Stimulated activated CD8-positive, alpha-beta memory T cell treated with anti-CD3 and anti-CD28 coated beads, Interleukin-15, amount 100 ng/mL, for 4 hours (primary cell): ENCODE results near the gene PIGR.

Experiments used
- DNase-seq, 2 donors: peaks; one replicate each; pipeline ENCODE4 v3.0.0-alpha.2; 2020; ENCODE audit warnings: low read depth in 2 of 2

PIGR gene

DNA sequence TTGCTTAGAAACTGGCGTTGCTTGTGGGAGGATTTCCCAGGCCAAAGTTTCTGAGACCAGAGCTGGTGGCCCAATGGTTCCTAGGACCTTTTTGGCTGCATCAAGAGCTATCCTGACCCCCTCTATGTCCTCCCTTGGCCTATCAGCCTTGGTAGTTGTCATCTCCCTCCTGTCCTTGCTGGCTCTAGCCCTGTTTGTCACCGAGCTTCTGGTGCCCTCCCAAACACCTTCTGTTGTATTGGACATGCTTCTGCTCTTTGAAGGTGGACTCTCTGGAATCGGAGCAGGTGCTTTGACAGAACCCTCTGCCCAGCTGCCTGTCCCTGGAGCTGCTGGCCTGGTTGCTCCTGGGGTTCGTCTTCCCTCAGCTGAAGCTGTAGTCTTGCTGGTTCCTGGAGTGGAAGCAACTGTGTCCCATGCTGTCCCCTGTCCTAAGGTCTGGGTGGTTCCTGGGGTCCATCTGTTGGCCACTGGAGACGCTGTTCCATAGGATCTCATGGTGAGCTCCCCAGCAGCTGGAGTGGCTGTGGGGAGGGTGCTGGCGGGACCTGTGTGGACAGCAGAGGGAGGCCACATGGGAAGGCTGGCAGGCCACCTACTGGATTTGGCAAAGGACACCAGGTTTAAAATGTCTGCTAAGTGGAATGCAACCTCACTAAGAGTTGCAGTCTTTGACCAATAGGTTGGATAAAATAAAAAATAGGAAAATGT lies 14.6 kb upstream of the PIGR start:
- no peak for DNase-seq

GRCh38 chr1:206958144-206958543 lies 11.9 kb upstream of the PIGR start:
- DNase-seq, result no peak

DNA sequence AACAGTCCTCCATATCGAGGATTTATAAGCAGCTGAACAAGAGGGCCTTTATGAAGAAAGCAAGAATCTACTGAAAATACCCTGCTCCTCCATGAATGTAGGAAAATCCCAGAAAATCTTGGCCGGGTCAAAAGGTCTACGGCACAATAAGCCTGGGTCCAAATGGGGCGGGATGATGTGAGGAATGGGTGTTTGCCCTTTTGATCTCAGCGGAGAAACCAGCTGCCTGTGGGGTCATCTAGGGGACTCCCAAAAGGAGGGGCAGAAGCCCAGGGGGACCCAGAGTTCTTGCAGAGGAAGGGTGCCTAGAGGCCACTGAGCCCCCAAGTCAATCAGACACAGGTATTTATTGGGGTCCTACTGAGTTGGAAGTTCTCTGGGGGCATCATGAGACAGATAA lies 11.4 kb upstream of the PIGR start:
- DNase-seq, result no peak

DNA sequence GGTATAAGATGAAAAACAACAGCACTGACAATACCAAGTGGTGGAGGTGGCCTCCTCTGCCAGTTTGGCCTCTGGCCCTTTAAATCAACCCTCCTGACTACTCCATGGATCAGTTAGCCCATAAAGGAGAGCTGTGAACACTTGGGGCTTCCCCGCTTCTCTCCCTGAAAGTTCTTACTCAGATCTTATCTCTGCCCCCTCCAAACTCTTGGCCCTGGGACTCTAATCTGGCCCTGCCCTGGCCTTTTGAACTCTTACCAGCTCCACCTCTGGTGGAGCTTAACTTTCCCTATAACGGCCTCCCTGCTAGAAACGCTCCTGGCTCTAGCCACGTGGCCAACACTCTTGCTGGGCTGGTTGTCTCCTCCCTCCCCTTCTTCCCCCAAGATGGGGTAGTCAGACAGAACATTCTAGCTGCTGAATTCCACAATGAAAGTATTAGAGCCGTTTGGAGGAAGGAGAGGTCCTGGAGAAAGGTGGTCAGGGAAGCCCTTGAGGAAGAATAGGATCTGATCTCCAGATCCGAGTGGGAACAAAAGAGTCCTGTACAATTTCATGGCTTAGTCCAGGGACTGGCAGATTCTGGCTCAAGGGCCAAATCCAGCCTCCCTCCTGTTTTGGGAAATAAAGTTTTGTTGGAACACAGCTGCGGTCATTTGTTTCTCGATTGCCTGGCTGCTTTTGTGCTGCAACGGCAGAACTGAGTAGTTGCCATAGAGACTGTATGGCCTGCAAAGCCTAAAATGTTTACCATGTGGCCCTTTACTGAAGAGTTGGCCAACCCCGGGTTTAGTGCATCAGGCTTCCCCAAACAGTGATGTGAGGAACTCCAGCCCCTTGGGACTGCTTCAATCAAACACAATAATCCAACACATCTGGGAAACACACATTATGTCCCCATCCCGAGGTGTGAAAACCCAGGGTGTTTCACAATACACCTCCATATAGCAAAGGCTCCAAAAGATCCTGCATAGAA lies 9.5 kb upstream of the PIGR start:
- no peak for DNase-seq

DNA sequence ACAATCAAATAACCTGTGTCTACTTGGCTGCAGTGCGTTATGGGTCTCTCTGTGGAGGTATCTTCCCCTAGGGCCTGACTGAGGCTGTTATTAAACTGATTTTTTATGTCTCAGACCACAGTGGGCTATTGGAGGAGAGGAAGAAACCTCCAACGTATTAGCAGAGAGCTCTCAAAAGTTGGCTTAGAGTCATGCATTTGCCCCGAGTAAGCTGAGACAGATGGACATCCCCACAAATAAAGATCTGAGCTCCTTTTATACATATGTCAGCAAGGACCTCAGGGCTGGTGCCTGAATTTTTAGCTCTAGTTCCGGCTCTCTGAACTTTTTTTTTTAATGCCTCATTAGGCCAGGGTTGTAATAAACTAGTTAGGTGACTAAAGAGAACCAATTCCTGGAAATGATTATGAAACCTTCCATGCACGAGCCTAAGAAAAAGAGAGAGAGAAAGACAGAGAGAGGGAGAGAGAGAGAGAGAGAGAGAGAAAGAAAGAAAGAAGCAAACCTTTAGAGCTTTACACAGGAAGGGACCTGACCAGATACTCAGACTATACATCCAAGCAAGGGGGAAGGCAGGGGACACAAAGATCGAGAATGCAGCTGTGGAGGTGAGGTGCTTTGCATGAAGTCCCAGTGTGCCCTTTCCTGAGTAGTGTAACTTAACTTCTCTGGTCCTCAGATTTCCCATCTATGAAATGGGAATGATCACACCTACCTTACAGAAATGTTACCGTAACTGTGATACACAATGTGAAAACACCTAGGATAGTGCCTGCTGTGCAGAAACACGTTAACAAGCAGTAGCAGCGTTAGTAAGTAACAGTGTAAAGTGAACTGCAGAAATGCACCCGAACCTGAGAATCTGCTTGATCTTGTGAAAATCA lies 8.4 kb upstream of the PIGR start:
- DNase-seq, result no peak

- DNase-seq, result no peak
Observed at GRCh38 chr1:206953626-206954025, 7.4 kb upstream of the PIGR start.

GRCh38 chr1:206953126-206953525 lies 6.9 kb upstream of the PIGR start:
- DNase-seq, result no peak

DNA sequence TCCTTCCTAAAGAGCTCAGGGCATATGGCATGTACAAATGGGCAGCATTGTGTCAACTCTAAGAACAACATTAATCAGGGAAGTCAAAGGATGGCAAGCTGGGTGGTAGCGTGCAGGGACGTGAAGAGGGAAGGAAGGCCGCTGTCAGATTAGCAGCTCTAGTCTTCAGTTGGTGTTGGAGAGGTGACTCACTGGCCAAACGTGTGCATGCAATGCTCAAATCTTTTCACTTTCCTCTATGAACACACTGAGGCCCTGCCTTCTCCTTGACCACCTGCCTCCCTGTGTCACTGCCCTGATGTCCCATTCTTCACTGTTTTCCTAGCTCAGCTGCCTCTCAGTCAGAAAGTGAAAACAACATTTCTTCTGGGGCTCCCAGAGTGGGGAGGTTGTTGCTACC lies 5.9 kb upstream of the PIGR start:
- no peak for DNase-seq

- no peak for DNase-seq
Observed at GRCh38 chr1:206951318-206952100, 5.2 kb upstream of the PIGR start.

DNA sequence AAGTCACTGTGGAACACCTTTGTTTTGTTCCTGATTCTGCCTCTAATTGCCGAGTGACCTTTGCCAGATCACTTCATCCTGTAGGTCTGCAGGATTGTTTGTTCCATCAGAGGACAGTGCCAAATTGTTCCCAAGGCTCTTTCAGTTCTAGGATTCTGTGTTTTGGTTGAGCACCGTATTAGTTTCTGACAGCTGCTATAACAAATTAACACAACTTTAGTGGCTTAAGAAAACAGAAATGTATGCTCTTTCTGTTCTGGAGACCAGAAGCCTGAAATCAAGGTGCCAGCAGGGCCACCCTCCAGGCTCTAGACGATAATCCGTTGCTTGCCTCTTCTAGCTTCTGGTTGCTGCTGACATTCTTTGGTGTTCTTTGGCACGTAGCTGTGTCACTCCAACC lies 3.4 kb upstream of the PIGR start:
- DNase-seq, result no peak

GRCh38 chr1:206949208-206949607 lies 2.9 kb upstream of the PIGR start:
- DNase-seq, result no peak

DNA sequence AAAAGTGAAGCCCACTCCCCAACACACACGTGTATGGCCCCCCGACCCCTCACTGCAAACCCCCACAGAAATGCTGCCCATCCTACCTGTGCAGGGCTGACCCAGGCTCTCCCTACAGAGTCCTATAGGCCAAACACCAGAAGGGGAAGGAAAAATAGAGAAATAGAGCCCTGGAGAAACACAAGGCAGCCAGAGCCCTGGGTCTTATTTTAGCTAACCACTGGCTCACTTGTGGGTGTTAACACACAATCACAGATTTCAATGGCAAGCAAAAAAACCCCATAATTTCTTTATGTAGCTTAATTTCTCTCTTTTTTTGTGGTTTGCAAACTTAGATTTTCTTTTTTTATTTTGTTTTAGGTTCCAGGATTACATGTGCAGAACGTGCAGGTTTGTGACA lies 989 bp upstream of the PIGR start:
- DNase-seq, result no peak

DNA sequence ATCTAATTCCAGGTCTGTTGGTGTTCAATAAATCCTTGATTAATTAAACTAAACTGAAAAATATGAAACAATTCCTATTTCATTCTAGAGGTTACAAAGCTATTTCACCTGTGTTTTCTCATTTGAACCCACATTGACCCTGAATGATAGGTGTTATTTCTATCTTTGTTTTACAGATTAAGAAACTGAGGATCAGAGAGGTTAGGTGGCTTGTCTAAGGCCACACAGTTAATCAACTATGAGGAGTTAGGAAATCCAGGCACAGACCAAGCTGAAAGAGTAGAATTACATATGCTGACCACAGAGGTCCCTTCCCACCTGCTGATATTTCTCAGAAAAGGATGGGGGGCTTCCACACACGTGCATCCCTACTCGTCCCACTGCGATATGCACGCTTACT lies 487 bp downstream of the PIGR start:
- no peak for DNase-seq

DNA sequence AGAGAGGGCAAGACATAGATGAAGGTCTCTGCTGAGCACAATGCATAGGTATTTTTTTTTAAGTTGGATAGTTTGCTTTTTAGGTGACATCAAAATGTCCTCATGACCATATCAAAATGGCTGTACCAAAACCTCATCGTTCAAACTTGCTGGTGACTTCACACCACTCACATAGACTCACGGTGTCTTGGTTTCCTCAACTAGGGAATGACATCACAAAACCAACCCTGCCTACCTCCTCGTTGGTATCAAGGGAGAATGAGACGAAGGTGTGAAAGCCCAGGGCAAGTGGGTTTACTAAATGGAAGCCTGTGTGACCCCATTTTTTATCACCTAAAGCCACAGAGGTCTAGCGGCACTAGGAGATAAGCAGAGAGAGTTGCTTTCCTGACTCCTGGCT lies 1.6 kb downstream of the PIGR start:
- DNase-seq, result no peak

GRCh38 chr1:206941766-206942418 lies 4.4 kb downstream of the PIGR start:
- DNase-seq, result no peak

- DNase-seq, result no peak
Observed at GRCh38 chr1:206940588-206940936, 5.7 kb downstream of the PIGR start.

DNA sequence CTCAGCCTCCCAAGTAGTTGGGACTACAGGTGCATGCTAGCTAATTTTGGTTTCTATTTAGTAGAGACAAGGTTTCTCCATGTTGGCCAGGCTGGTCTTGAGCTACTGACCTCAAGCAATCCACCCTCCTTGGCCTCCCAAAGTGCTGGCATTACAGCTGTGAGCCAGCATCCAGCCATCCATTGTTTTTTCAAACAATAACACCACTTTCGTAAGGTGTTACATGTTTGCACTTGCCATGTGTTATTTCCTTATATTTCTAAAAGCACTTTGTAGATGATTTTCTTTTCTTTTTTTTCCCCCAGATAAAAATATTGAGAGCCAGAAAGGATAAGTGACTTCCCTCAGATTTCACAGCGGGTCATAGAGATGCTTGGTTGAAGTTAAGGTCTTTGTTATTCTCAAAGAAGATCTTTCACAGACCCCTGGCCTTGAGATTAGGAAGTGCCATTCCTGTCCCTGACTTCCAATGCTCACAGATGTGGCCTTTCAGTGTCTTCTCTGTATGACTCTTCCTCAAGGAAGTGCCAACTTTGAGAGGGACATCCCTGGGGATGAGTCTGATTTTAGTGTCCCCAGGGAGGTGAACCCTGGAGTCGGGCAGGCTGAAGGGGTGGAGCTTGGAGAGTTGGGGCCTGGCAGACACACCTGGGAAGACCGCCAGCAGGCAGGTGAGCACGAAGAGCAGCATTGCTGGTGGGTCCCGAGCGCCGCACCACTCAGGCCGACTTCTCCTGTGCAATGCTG lies 6.3 kb downstream of the PIGR start:
- DNase-seq, result no peak

GRCh38 chr1:206939131-206939530 lies 7.1 kb downstream of the PIGR start:
- DNase-seq, result no peak

GRCh38 chr1:206937425-206937824 lies 8.8 kb downstream of the PIGR start:
- no peak for DNase-seq

- DNase-seq, result no peak
Observed at GRCh38 chr1:206935491-206936067, 10.7 kb downstream of the PIGR start.
